ENCODE data around the gene GRM2. TPM values are rescaled to one million over a fixed set of nuclear protein-coding genes. Genes with fewer than 3 reads are reported as not detected.

GRM2 gene
- total RNA-seq, 1 donor, result not detected

GRCh38 chr3:51715231-51715976, 8.5 kb downstream of the GRM2 start:
- DNase-seq (ENCODE audit: low read depth), result no peak

GRCh38 chr3:51715977-51716294, 9.1 kb downstream of the GRM2 start:
- no peak for DNase-seq (ENCODE audit: low read depth)
- TF ChIP-seq CTCF (IDR thresholded peaks at IDR 0.05; ENCODE audit: insufficient read depth, low read depth, low read length), result no peak
- H3K4me3 ChIP-seq (ENCODE audit: low read depth, low read length), result no peak overlapping the region

More at GRCh38 chr3:51715231-51715976, 8.5 kb downstream of the GRM2 start:
- TF ChIP-seq CTCF (IDR thresholded peaks at IDR 0.05; ENCODE audit: insufficient read depth, low read depth, low read length), result no peak
- H3K4me3 ChIP-seq (ENCODE audit: low read depth, low read length), result no peak overlapping the region

GRCh38 chr3:51716805-51717204, 9.9 kb downstream of the GRM2 start:
- H3K4me3 ChIP-seq (ENCODE audit: low read depth, low read length), result no peak overlapping the region
- no peak for DNase-seq (ENCODE audit: low read depth)
- TF ChIP-seq CTCF (IDR thresholded peaks at IDR 0.05; ENCODE audit: insufficient read depth, low read depth, low read length), result no peak

- DNase-seq (ENCODE audit: low read depth), result no peak
- no peak for TF ChIP-seq CTCF (IDR thresholded peaks at IDR 0.05; ENCODE audit: insufficient read depth, low read depth, low read length)
- H3K4me3 ChIP-seq (ENCODE audit: low read depth, low read length), result no peak overlapping the region
These were observed 10.6 kb downstream of the GRM2 start for GRCh38 chr3:51717446-51717845.

- no peak overlapping the region for H3K4me3 ChIP-seq (ENCODE audit: low read depth, low read length)
- no peak for TF ChIP-seq CTCF (IDR thresholded peaks at IDR 0.05; ENCODE audit: insufficient read depth, low read depth, low read length)
- no peak for DNase-seq (ENCODE audit: low read depth)
These were observed 11.1 kb downstream of the GRM2 start for GRCh38 chr3:51717947-51718346.

- no peak overlapping the region for H3K4me3 ChIP-seq (ENCODE audit: low read depth, low read length)
- peak; percentile 68 for TF ChIP-seq CTCF (IDR thresholded peaks at IDR 0.05; ENCODE audit: insufficient read depth, low read depth, low read length)
- peak; percentile 39 for DNase-seq (ENCODE audit: low read depth)
These were observed 11.9 kb downstream of the GRM2 start for GRCh38 chr3:51718547-51719409.

All from fibroblast of villous mesenchyme (primary cell).